Activated naive CD4-positive, alpha-beta T cell treated with anti-CD3 and anti-CD28 coated beads, Interleukin-2, amount 10 ng/mL, durations not matched to agents 7 days and 5 days (primary cell): ENCODE data around the gene FAM98A.

Experiments used
- CTCF ChIA-PET: fragments of 350-600 bp; sonication (Branson Sonifier 250); formaldehyde crosslinking; loops from one replicate; lab custom pipeline; 2021; ENCODE audit warnings: antibody characterized with exemption; lab: Charles Lee
- DNase-seq: peaks from one replicate; pipeline ENCODE4 v3.0.0-alpha.2; 2020
- H3K27ac Mint-ChIP-seq: one replicate; pipeline ENCODE4 v1.8.0; 2021; ENCODE audit warnings: mild to moderate bottlenecking, moderate library complexity, mixed read lengths
- H3K27me3 Mint-ChIP-seq: one replicate; pipeline ENCODE4 v1.8.0; 2021; ENCODE audit warnings: mild to moderate bottlenecking, mixed read lengths
- H3K36me3 Mint-ChIP-seq: one replicate; pipeline ENCODE4 v1.8.0; 2021; ENCODE audit warnings: mixed read lengths
- H3K4me1 Mint-ChIP-seq: one replicate; pipeline ENCODE4 v1.8.0; 2021; ENCODE audit warnings: mixed read lengths
- H3K4me3 Mint-ChIP-seq: one replicate; pipeline ENCODE4 v1.8.0; 2021; ENCODE audit warnings: mild to moderate bottlenecking, moderate library complexity, mixed read lengths
- H3K9me3 Mint-ChIP-seq: one replicate; pipeline ENCODE4 v1.8.0; 2021; ENCODE audit warnings: mixed read lengths

The FAM98A gene

DNA sequence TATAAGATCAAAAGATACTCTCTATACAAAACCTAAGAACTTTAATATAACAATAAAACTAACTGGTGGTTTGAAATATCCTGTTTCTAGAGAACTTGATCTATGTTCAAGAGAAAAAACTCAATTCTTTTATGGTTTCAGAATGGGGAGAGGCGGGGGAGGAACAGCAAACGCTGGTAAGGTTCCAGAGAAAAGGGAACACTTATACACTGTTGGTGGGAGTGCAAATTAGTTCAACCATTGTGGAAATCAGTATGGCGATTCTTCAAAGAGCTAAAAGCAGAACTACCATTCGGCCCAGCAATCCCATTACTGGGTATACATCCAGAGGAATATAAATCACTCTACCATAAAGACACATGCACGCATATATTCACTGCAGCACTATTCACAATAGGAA, 17.2 kb downstream of the FAM98A start:
- no peak for DNase-seq
- CTCF ChIA-PET, result interaction anchor here (1.0 to 3.1 kb wide), 8 partner anchors 9 to 808 kb away, joined by 3 to 38 read pairs (median 8); partner anchors contain the start of gene RASGRP3
- Mint-ChIP-seq H3K27me3 (no peaks in the 10 kb centered on the region), H3K9me3 (no peaks in the 10 kb centered on the region), H3K4me1 (peaks cover 17% of the 10 kb centered on the region), H3K27ac (peak overlapping the region; percentile 2), H3K4me3 (no peak overlapping the region), H3K36me3 (peaks cover 19% of the 10 kb centered on the region)

DNA sequence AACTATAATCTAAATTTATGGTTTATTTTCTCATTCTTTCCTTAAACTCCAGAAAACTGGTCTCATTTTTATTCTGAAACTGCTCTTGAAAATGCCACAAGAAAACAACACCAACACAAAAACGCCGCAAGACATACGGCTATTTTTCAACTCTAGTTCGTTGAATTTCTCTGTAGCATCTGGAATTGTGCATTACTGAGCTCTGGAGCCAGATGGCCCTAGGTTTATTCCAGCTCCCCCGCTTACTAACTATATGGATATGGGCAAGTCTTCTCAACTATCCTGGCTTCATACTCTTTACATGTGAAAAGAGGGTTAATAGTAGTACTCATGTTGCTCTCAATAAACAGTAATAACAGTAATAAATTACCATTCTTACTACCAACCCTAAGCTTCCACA, 19.9 kb downstream of the FAM98A start:
- Mint-ChIP-seq H3K27me3 (no peaks in the 10 kb centered on the region), H3K4me3 (no peak overlapping the region), H3K27ac (no peak overlapping the region), H3K36me3 (peaks cover 4% of the 10 kb centered on the region), H3K4me1 (peaks cover 17% of the 10 kb centered on the region), H3K9me3 (no peaks in the 10 kb centered on the region)
- CTCF ChIA-PET, result interaction anchor here (1.7 kb wide), 1 partner anchor 103 kb away, joined by 6 read pairs; the partner anchor contains the start of gene RASGRP3
- DNase-seq, result no peak

DNA sequence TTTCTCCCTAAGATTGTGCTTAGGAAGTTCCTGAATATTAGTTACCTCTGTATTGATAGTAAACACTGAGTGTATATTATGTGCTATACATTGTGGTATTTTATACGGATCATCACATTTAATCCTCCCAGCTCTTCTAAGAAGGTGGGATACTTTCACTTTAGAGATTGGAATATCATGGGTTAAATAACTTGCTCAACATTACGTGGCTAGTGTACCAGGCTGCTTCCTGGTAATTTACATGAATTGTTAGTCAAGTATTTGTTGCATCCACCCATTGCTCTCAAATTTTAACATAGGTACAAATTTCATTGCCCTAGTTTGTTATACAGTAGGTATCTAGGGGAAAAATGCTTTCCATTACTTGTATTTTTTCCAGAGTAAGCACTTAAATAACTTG, 21.4 kb downstream of the FAM98A start:
- H3K27ac Mint-ChIP-seq, result no peak overlapping the region
- H3K36me3 Mint-ChIP-seq, result peaks cover 4% of the 10 kb centered on the region
- H3K27me3 Mint-ChIP-seq, result no peaks in the 10 kb centered on the region
- no peaks in the 10 kb centered on the region for H3K9me3 Mint-ChIP-seq
- DNase-seq, result no peak
- peaks cover 16% of the 10 kb centered on the region for H3K4me1 Mint-ChIP-seq
- CTCF ChIA-PET, result no interaction called here
- no peak overlapping the region for H3K4me3 Mint-ChIP-seq

DNA sequence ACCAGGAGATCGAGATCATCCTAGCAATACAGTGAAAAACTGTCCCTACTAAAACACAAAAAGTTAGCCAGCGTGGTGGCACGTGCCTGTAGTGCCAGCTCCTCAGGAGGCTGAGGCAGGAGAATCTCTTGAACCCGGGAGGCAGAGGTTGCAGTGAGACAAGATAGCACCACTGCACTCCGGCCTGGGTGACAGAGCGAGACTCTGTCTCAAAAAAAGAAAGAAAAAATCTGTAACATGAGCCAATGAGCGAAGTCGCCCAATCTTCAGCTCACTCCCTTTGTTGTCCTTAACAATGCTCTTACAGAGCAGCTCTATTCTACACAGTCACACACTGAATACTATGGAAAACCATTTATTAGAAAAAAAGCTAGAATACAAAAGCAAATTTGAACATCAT, 22.0 kb downstream of the FAM98A start:
- no peaks in the 10 kb centered on the region for H3K27me3 Mint-ChIP-seq
- H3K4me1 Mint-ChIP-seq, result peaks cover 10% of the 10 kb centered on the region
- no peak for DNase-seq
- H3K9me3 Mint-ChIP-seq, result no peaks in the 10 kb centered on the region
- no peak overlapping the region for H3K4me3 Mint-ChIP-seq
- H3K36me3 Mint-ChIP-seq, result peaks cover 2% of the 10 kb centered on the region
- CTCF ChIA-PET, result no interaction called here
- no peak overlapping the region for H3K27ac Mint-ChIP-seq

DNA sequence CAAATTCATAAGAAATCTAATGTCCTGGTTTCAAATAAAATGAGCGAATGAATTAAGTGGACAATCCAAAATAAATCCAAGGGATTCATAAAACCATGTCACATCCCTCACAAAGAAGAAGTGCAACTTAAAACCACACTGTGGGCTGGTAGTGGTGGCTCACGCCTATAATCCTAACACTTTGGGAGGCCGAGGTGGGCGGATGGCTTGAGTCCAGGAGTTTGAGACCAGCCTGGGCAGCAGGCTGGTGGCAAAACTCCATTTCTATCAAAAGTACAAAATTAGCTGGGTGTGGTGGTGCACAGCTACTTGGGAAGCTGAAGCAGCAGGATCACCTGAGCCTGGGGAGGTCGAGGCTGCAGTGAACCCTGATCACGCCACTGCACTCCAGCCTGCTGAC, 25.4 kb downstream of the FAM98A start:
- Mint-ChIP-seq H3K27me3 (no peaks in the 10 kb centered on the region), H3K4me3 (no peak overlapping the region), H3K9me3 (no peaks in the 10 kb centered on the region), H3K36me3 (no peaks in the 10 kb centered on the region), H3K27ac (no peak overlapping the region), H3K4me1 (no peaks in the 10 kb centered on the region)
- no peak for DNase-seq
- CTCF ChIA-PET, result no interaction called here

DNA sequence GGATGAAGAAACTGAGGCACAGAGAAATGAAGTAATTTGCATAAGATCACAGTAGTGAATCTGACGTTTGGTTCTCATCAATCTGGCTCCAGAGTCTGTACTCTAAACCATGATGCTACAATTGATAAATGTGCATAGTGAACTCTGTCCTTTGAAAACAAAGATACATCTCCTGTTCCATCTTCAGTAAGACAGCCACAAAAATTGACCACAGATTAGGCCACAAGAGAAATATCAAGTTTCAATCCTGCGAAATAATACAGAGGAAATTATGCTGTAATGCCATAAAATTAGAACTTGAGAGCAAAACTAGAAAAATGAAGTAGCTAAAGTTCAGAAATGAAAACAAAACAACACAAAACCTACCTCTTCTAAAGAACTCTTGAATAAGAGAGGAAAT, 28.4 kb downstream of the FAM98A start:
- DNase-seq, result no peak
- no peaks in the 10 kb centered on the region for H3K9me3 Mint-ChIP-seq
- no peaks in the 10 kb centered on the region for H3K36me3 Mint-ChIP-seq
- no peak overlapping the region for H3K27ac Mint-ChIP-seq
- no peaks in the 10 kb centered on the region for H3K4me1 Mint-ChIP-seq
- H3K4me3 Mint-ChIP-seq, result no peak overlapping the region
- no peaks in the 10 kb centered on the region for H3K27me3 Mint-ChIP-seq
- CTCF ChIA-PET, result no interaction called here

DNA sequence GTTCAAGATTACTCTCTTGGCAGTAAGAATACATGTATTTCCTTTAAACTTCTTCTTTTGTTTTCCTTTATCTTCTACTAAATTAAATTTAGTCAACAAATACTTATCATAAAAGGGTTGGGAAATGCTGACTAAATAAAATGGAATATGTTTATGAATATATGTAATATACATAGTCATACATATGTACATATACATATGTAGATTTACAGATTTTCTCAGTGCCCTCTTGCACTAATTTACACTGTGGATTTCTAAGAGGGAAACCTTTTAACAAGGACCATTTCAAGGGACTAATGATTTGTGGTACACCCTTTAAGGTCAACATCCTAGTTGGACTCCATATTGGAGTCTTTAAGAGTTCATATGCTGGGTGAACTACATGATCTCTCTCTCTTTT, 37.2 kb downstream of the FAM98A start:
- Mint-ChIP-seq H3K27ac (no peak overlapping the region), H3K36me3 (no peaks in the 10 kb centered on the region), H3K4me1 (no peaks in the 10 kb centered on the region), H3K27me3 (no peaks in the 10 kb centered on the region), H3K9me3 (no peaks in the 10 kb centered on the region), H3K4me3 (no peak overlapping the region)
- DNase-seq, result no peak
- CTCF ChIA-PET, result no interaction called here

DNA sequence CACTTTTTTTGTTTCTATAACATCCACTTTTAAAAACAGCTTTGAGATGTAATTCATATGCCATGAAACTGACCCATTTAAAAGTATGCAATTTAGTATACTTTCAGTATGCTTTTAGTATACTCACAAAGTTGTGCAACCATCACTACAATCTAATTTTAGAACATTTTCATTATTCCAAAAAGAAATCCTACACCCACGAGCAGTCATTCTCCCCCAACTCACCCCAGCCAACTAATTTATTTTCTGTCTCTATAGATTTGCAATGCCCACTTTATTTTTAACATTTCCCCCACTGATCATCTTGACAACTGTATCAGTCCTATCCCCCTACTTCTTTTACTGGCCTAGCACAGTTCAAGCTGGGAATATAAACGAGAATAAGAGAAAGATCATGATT, 39.1 kb downstream of the FAM98A start:
- H3K36me3 Mint-ChIP-seq, result no peaks in the 10 kb centered on the region
- no peak overlapping the region for H3K27ac Mint-ChIP-seq
- no peaks in the 10 kb centered on the region for H3K9me3 Mint-ChIP-seq
- CTCF ChIA-PET, result interaction anchor here (0.7 kb wide), 1 partner anchor 164 kb away, joined by 3 read pairs; no protein-coding TSS in a partner anchor
- no peaks in the 10 kb centered on the region for H3K4me1 Mint-ChIP-seq
- no peaks in the 10 kb centered on the region for H3K27me3 Mint-ChIP-seq
- no peak for DNase-seq
- no peak overlapping the region for H3K4me3 Mint-ChIP-seq

DNA sequence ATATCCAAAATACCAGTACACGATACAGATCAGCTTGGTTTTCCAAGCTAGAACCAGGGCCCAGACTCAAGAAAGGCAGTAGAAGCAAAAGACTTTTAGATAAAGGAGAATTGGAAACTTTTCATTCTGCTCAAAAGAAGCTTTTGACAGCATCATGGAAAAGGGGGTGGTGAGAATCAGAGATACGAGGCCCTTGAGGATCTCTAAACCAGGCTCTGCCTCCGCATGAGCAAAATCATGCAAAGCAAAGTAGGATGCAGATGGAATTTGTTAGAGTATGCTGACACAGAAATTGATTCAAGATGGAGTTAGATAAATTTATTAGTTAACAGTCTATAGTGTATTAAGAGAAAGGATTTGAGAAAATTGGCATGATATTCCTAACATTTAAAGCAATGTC, 39.8 kb downstream of the FAM98A start:
- Mint-ChIP-seq H3K4me3 (no peak overlapping the region), H3K9me3 (no peaks in the 10 kb centered on the region), H3K27ac (no peak overlapping the region), H3K27me3 (no peaks in the 10 kb centered on the region), H3K36me3 (no peaks in the 10 kb centered on the region), H3K4me1 (no peaks in the 10 kb centered on the region)
- CTCF ChIA-PET, result interaction anchor here (0.7 kb wide), 1 partner anchor 164 kb away, joined by 3 read pairs; no protein-coding TSS in a partner anchor
- no peak for DNase-seq

DNA sequence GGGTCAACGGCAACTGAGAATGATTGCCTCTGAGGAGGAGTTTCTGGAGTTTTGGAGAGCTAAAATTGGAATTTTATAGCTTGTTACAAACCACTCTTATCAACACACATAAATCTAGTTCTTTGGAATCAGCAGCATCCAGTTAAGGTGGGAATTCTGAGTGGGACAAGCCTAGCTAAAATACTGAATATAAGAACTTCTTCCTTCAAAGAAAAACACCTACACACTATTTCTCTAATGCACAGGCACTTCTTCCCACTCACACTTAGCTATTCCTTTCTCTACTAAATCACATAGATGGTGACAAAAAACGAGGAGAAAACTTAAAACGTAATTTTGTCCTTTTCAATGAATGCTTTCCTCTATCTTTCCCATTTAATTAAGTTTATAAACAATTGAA, 43.4 kb downstream of the FAM98A start:
- Mint-ChIP-seq H3K9me3 (no peaks in the 10 kb centered on the region), H3K27ac (no peak overlapping the region), H3K4me3 (no peak overlapping the region), H3K27me3 (no peaks in the 10 kb centered on the region), H3K36me3 (no peaks in the 10 kb centered on the region), H3K4me1 (no peaks in the 10 kb centered on the region)
- CTCF ChIA-PET, result interaction anchor here (0.6 to 1.1 kb wide), 2 partner anchors 58 to 307 kb away, joined by 3 read pairs; no protein-coding TSS in a partner anchor
- no peak for DNase-seq

DNA sequence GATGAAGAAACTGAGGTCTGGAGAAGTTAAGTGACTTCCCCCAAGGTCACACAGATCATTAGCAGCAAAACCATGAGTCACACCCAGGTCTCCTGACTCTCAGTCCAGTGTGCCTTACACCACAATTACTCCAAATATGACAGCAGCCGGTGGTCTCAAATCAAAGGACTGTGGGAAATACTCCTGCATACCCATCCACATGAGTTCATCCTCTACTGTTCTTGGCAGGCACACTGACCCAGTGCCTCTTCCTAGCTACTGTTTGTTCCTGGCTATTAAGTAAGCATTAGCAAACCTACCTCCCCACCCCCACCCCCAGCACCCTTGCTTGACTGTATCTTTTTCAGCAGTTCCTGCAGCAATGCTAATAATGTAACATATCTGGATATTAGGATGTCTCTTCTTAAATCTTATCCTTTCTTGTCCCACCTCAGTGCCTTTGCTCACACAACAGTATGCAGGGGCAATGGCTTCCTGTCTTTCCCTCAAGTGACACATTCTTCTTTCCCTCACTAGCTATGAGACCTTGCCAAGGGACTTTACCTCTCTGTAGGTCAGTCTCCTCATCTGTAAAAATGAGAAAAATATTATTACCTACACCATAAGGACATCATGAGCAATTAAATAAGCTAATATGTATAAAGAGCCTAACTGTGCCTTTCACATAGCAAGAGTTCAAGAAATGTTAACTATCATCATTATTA, 46.2 kb downstream of the FAM98A start:
- CTCF ChIA-PET, result interaction anchor here (1.4 kb wide), 1 partner anchor 77 kb away, joined by 3 read pairs; no protein-coding TSS in a partner anchor
- DNase-seq, result no peak
- Mint-ChIP-seq H3K4me1 (no peaks in the 10 kb centered on the region), H3K27ac (no peak overlapping the region), H3K36me3 (no peaks in the 10 kb centered on the region), H3K9me3 (no peaks in the 10 kb centered on the region), H3K27me3 (no peaks in the 10 kb centered on the region), H3K4me3 (no peak overlapping the region)

DNA sequence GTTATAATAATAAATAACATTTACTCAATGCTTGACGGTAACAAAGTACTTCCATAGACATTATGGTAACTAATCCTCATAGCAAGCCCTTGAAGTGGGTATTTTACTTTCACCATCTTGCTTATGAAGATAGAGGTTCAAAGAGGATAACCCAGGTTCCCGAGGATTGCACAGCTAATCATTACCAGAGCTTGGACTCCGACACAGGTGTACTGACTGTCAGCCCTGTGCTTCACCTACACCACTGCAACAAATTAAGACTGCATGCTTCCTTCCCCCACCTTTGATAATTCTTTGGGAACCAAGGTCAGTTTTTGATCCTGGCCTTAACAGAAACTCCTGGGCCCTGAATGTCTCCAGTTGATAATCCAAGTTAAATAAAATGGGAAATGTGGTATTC, 48.9 kb downstream of the FAM98A start:
- no peak for DNase-seq
- CTCF ChIA-PET, result no interaction called here
- Mint-ChIP-seq H3K4me3 (no peak overlapping the region), H3K36me3 (no peaks in the 10 kb centered on the region), H3K4me1 (no peaks in the 10 kb centered on the region), H3K27me3 (no peaks in the 10 kb centered on the region), H3K27ac (no peak overlapping the region), H3K9me3 (no peaks in the 10 kb centered on the region)

DNA sequence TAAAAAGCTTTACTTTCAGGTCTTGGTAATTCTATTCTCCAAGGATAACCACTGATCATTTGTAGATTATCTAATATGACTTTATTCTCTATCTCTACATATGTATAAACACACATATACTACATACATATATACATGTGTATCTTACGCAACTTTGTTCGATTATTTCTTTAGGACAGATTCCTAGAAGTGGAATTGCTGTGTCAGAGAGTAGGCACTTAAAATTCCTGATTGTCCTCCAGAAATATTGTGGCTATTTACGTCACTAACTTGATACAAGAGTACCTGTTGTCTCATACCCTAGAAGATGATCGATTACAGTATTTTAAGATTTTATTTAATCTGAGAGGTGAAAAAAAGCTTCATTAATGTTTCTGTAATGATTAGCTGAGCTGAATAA, 57.9 kb downstream of the FAM98A start:
- Mint-ChIP-seq H3K4me1 (no peaks in the 10 kb centered on the region), H3K4me3 (no peak overlapping the region), H3K27me3 (no peaks in the 10 kb centered on the region), H3K27ac (no peak overlapping the region), H3K36me3 (peaks cover 4% of the 10 kb centered on the region), H3K9me3 (no peaks in the 10 kb centered on the region)
- DNase-seq, result no peak
- CTCF ChIA-PET, result no interaction called here

DNA sequence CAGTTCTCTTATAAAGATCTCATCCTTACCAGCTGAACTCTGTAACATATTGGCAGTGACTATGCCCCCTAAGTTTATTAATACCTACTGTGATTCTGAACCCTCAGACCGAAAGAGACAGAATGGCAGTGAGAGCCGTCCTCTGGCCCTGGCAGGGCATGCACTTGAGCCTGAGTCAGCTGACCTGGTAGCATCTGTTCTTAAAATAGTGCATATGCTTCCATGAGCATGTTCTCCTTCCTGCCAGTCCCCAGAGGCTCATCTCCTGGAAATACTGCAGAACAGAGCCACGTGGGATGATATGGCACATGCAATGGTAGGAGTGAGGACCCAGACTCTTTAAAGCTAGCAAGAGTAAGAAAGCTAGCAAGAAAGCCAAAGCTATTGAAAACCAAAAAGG, 63.7 kb downstream of the FAM98A start:
- DNase-seq, result no peak
- H3K4me3 Mint-ChIP-seq, result no peak overlapping the region
- H3K9me3 Mint-ChIP-seq, result no peaks in the 10 kb centered on the region
- H3K27me3 Mint-ChIP-seq, result no peaks in the 10 kb centered on the region
- no peaks in the 10 kb centered on the region for H3K4me1 Mint-ChIP-seq
- no peak overlapping the region for H3K27ac Mint-ChIP-seq
- no peaks in the 10 kb centered on the region for H3K36me3 Mint-ChIP-seq
- CTCF ChIA-PET, result no interaction called here
